ENCODE measurements around the gene DPF3. TPM values are rescaled to one million over a fixed set of nuclear protein-coding genes. Genes with fewer than 3 reads are reported as not detected.

Gene DPF3
- total and polyA plus RNA-seq, 2 of the 13 experiments (the other 11 are each of a cell fraction or from before 2014, with no cell fraction given), result 0.09 to 0.60 TPM

- no peak overlapping the region for H3K4me3 ChIP-seq (replicated peaks in 1 of 3; ENCODE audit: insufficient read depth in 1 of 3, low read depth in 2 of 3, low read length in 3 of 3)
- H3K36me3 ChIP-seq (replicated peaks in 1 of 2; ENCODE audit: control insufficient read depth in 1 of 2, insufficient read depth in 2 of 2, low read length in 2 of 2), result no peaks in the 10 kb centered on the region
- DNase-seq (ENCODE audit: low spot score) (no peak), FAIRE-seq (no peak), ATAC-seq (no peak)
- no peak overlapping the region for H3K9ac ChIP-seq (ENCODE audit: insufficient read depth, low read depth, low read length)
- H3K4me1 ChIP-seq (ENCODE audit: insufficient read depth, low read length), result no peaks in the 10 kb centered on the region
- ChIA-PET POLR2A (interaction anchor here (1.1 kb wide), 1 partner anchor 11 kb away, joined by 3 read pairs; no protein-coding TSS in a partner anchor), CTCF (ENCODE audit: low intra/inter-chr PET ratio, low total read pairs) (no interaction called here)
- no peak overlapping the region for H3K4me2 ChIP-seq (ENCODE audit: low read depth, low read length)
- H3K27me3 ChIP-seq (ENCODE audit: control insufficient read depth in 1 of 2, insufficient read depth in 2 of 2, low read length in 2 of 2), result no peaks in the 10 kb centered on the region
- in situ Hi-C loops (cut with HindIII; ENCODE audit: extremely low pct_ligation_motif_present, low pct_unique_long_range_greater_than_20kb) (no loop called here), intact Hi-C loops (cut with micrococcal nuclease; ENCODE audit: unreplicated experiment) (no loop called here)
- no TSS peak for BruUV-seq (replicated peaks)
- no peaks in the 10 kb centered on the region for H3K79me2 ChIP-seq (ENCODE audit: insufficient read depth, low read length)
- H2AFZ ChIP-seq (ENCODE audit: low read length), result no peak overlapping the region
- no peaks in the 10 kb centered on the region for H4K20me1 ChIP-seq (ENCODE audit: insufficient read depth, low read length)
- peaks cover 18% of the 10 kb centered on the region for H3K9me3 ChIP-seq (ENCODE audit: low read length)
- TF ChIP-seq ZEB1 (IDR thresholded peaks at IDR 0.05; ENCODE audit: insufficient replicate concordance, low read depth) (no peak), KAT7 (CRISPR knock-in tag; IDR thresholded peaks at IDR 0.05; ENCODE audit: borderline replicate concordance) (no peak), ZFAT (CRISPR knock-in tag; conservative IDR thresholded peaks at IDR 0.05) (no peak), PRDM15 (CRISPR knock-in tag; IDR thresholded peaks at IDR 0.05) (no peak), ZNF441 (CRISPR knock-in tag; IDR thresholded peaks at IDR 0.05; ENCODE audit: borderline replicate concordance) (no peak), U2AF2 (IDR thresholded peaks at IDR 0.05; ENCODE audit: low read depth, low read length) (no peak)
- 18% methylated on average over 3 of the region's 3 CpGs for WGBS (ENCODE audit: low lambda C conversion rate)
- H3K27ac ChIP-seq (ENCODE audit: extremely low read length, insufficient read depth, low read length), result no peak overlapping the region
Measured at GRCh38 chr14:72766296-72766695, 127.6 kb downstream of the DPF3 start.
